Measurements from ENCODE around the gene NTM. TPM values are rescaled to one million over a fixed set of nuclear protein-coding genes. Genes with fewer than 3 reads are reported as not detected.
"Not testable (repeated sequence)": the region's sequence is repeated elsewhere in the genome, so short reads cannot be mapped to it uniquely, and the experiment has no call there.

Gene NTM
- total RNA-seq, 1 experiment from 2014 or later, result 16.4 TPM

- DNase-seq (ENCODE audit: low spot score), result no peak
- ATAC-seq, result no peak
- Mint-ChIP-seq H3K9me3 (no peaks in the 10 kb centered on the region), H3K4me3 (no peak overlapping the region), H3K36me3 (no peaks in the 10 kb centered on the region), H3K27ac (no peak overlapping the region), H3K4me1 (no peaks in the 10 kb centered on the region), H3K27me3 (ENCODE audit: low read depth) (no peaks in the 10 kb centered on the region)
- TF ChIP-seq PREB (CRISPR knock-in tag; IDR thresholded peaks at IDR 0.05; ENCODE audit: borderline replicate concordance) (no peak), HMGA2 (CRISPR knock-in tag; IDR thresholded peaks at IDR 0.05) (no peak), ZNF532 (CRISPR knock-in tag; IDR thresholded peaks at IDR 0.05; ENCODE audit: borderline replicate concordance) (no peak), ZNF263 (CRISPR knock-in tag; IDR thresholded peaks at IDR 0.05; ENCODE audit: low read depth) (no peak), NR3C1 (CRISPR knock-in tag; conservative IDR thresholded peaks at IDR 0.05; ENCODE audit: low read depth) (no peak), MXD4 (CRISPR knock-in tag; IDR thresholded peaks at IDR 0.05; ENCODE audit: borderline replicate concordance) (no peak), FOXP4 (CRISPR knock-in tag; IDR thresholded peaks at IDR 0.05) (no peak), ZNF138 (CRISPR knock-in tag; conservative IDR thresholded peaks at IDR 0.05) (no peak), SMAD4 (CRISPR knock-in tag; IDR thresholded peaks at IDR 0.05) (no peak), EMX1 (CRISPR knock-in tag; IDR thresholded peaks at IDR 0.05) (no peak), GTF2I (CRISPR knock-in tag; conservative IDR thresholded peaks at IDR 0.05) (no peak), ELF4 (CRISPR knock-in tag; IDR thresholded peaks at IDR 0.05; ENCODE audit: low read depth) (no peak), ZNF671 (CRISPR knock-in tag; IDR thresholded peaks at IDR 0.05) (no peak), NR1H2 (CRISPR knock-in tag; IDR thresholded peaks at IDR 0.05) (no peak)
- CTCF ChIA-PET, result interaction anchor here (1.3 kb wide), 1 partner anchor 499 kb away, joined by 3 read pairs; no protein-coding TSS in a partner anchor
- POLR2A ChIA-PET, result no interaction called here
These were observed 996.9 kb downstream of the NTM start for GRCh38 chr11:132367293-132367692.

- H3K36me3 Mint-ChIP-seq; DNase-seq (ENCODE audit: low spot score); POLR2A ChIA-PET; H3K27me3 Mint-ChIP-seq (ENCODE audit: low read depth); H3K4me3 Mint-ChIP-seq; H3K4me1 Mint-ChIP-seq; H3K9me3 Mint-ChIP-seq; H3K27ac Mint-ChIP-seq; ATAC-seq; CTCF ChIA-PET: not testable (repeated sequence)
These were observed 999.7 kb downstream of the NTM start for GRCh38 chr11:132370114-132370513.

- no peaks in the 10 kb centered on the region for H3K4me1 Mint-ChIP-seq
- CTCF ChIA-PET, result interaction anchor here (0.5 kb wide), 1 partner anchor 213 kb away, joined by 6 read pairs; no protein-coding TSS in a partner anchor
- ATAC-seq, result no peak
- TF ChIP-seq GABPB1 (CRISPR knock-in tag; IDR thresholded peaks at IDR 0.05) (no peak), ZNF423 (CRISPR knock-in tag; IDR thresholded peaks at IDR 0.05) (no peak), CBFB (CRISPR knock-in tag; IDR thresholded peaks at IDR 0.05; ENCODE audit: low read depth) (no peak), PRRX2 (CRISPR knock-in tag; IDR thresholded peaks at IDR 0.05) (no peak), PREB (CRISPR knock-in tag; IDR thresholded peaks at IDR 0.05; ENCODE audit: borderline replicate concordance) (no peak), MYBL2 (CRISPR knock-in tag; IDR thresholded peaks at IDR 0.05) (no peak), ZBTB21 (CRISPR knock-in tag; IDR thresholded peaks at IDR 0.05; ENCODE audit: borderline replicate concordance) (no peak), ATF2 (CRISPR knock-in tag; IDR thresholded peaks at IDR 0.05; ENCODE audit: borderline replicate concordance, low read depth) (no peak), ZNF263 (CRISPR knock-in tag; IDR thresholded peaks at IDR 0.05; ENCODE audit: low read depth) (no peak)
These were observed 1003.2 kb downstream of the NTM start for GRCh38 chr11:132373405-132374143.

More at GRCh38 chr11:132373405-132374143, 1003.2 kb downstream of the NTM start:
- 0 out of 2 replicates have a peak, but pooled peaks cover 7% of the 10 kb centered on the region for H3K9me3 Mint-ChIP-seq
- no peak overlapping the region for H3K27ac Mint-ChIP-seq
- no peaks in the 10 kb centered on the region for H3K27me3 Mint-ChIP-seq (ENCODE audit: low read depth)
- POLR2A ChIA-PET, result no interaction called here
- DNase-seq (ENCODE audit: low spot score), result no peak
- H3K4me3 Mint-ChIP-seq, result no peak overlapping the region
- H3K36me3 Mint-ChIP-seq, result no peaks in the 10 kb centered on the region
